ENCODE data around the gene NR1H2.

The NR1H2 gene

DNA sequence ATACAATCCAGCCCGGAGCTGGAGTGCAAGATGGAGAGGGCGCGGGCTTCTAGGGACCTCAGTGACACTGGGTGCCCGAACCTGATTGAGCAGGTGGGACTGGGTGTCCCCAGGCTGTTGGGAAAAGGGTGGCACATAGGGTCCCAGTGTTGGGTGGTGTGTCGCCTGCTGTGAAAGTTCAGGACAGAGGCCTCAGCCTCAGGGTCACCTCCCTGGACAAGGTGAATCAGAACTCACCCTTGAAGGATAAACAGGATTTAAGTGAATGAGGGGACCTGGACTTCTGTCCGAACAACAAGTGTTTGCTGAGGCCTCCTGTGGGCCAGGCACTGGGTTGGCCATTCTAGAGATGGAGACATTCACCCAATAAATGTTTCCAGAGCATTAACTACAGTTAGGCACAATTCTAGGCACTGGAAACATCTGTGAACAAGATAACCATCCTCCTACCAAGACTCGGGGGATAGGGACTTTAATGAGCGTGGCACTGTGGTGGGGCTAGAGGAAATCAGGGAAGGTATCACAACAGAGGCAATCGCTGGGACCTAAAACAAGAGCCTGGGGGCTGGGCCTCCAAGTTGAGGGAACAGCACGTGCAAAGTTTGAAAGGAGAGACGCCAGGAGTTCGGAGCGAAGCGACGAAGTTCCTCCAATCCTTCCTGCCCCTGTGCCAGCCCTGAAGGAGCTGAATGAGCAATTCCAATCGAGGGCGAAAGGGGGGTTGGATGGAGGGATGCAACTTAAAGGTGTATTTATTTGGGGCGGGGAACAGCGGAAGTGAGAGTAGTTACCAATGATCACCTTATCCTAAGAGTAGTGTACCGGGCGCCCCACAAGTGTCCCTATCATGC is 7.0 kb downstream of the NR1H2 start:
- Histone ChIP-seq H3K4me1 (ENCODE audit: low read length) (peaks cover 15% of the 10 kb centered on the region), H3K36me3 (replicated peaks; ENCODE audit: low read depth, low read length) (peaks cover 42% of the 10 kb centered on the region), H3K4me3 (ENCODE audit: low read length) (peak overlapping the region; percentile 97), H3K27me3 (ENCODE audit: low read depth, low read length) (no peaks in the 10 kb centered on the region), H3K9ac (ENCODE audit: low read length) (peak overlapping the region; percentile 66), H3K79me2 (ENCODE audit: low read length) (peaks cover 41% of the 10 kb centered on the region), H2AFZ (ENCODE audit: low read depth, low read length) (no peak overlapping the region), H3K9me3 (ENCODE audit: insufficient read depth, low read length) (no peaks in the 10 kb centered on the region), H3K4me2 (ENCODE audit: low read length) (peak overlapping the region; percentile 72), H3K27ac (ENCODE audit: low read length) (peak overlapping the region; percentile 50), H4K20me1 (ENCODE audit: insufficient read depth, low read length) (peaks cover 22% of the 10 kb centered on the region)
- TF ChIP-seq CTCF (IDR thresholded peaks at IDR 0.05; ENCODE audit: low read depth, low read length) (no peak), EZH2phosphoT487 (IDR thresholded peaks at IDR 0.05; ENCODE audit: low read depth) (no peak)

DNA sequence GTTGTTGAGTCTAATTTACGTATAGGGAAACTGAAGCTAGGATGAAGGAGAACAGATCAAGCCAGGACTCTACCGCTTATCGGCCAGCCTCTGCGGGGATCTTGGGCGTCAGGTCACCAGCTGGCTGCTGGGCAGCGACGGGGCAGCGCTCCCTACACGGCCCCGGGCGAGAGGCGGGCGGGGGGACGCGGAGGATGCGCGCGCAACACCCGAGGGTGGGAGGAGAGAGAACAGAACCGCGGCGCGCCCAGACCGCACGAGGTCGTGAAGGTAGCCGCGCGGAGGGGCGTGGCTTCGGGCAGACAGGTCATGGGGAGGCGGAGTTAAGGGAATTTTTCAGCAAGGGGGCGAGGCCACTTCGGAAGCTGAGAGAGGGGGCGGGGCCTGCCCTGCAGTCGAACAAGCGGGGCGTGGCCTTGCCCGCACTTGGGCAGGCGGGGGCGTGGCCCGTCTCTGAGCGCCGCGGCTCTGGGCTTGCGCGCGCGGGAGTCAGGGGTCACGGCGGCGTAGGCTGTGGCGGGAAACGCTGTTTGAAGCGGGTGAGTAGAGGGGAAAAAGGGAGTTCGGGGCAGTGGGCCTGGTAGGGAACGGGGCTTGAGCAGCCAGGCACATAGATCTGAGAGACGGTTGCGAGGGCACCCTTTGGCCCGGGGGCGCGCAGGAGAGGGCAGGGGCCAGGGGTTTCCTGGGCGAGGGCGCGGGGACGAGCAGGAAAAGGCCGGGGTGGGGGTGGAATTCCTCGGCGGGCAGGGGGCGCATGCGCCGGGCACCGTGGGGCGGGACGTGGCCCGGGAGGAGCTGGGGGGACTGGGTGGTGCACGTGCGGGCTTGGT is 7.8 kb downstream of the NR1H2 start, which contains the start of gene POLD1:
Gene POLD1, plus strand, starts transcription at position 496 of the 833 bp plus-strand sequence. CDS start 14,505 bp downstream, outside the sequence.
- H3K9ac ChIP-seq (ENCODE audit: low read length), result peak within 1 kb of the TSS; percentile 97
- H4K20me1 ChIP-seq (ENCODE audit: insufficient read depth, low read length), result peaks cover 22% of the 10 kb centered on the region
- no peaks in the 10 kb centered on the region for H3K27me3 ChIP-seq (ENCODE audit: low read depth, low read length)
- H3K27ac ChIP-seq (ENCODE audit: low read length), result peak within 1 kb of the TSS; percentile 71
- H3K36me3 ChIP-seq (replicated peaks; ENCODE audit: low read depth, low read length), result peaks cover 40% of the 10 kb centered on the region
- 0 out of 2 replicates have a peak within 1 kb of the TSS, but pooled peaks have one; percentile 12 for H2AFZ ChIP-seq (ENCODE audit: low read depth, low read length)
- no peaks in the 10 kb centered on the region for H3K9me3 ChIP-seq (ENCODE audit: insufficient read depth, low read length)
- TF ChIP-seq CTCF (IDR thresholded peaks at IDR 0.05; ENCODE audit: low read depth, low read length) (no peak), EZH2phosphoT487 (IDR thresholded peaks at IDR 0.05; ENCODE audit: low read depth) (no peak)
- H3K4me3 ChIP-seq (ENCODE audit: low read length), result peak within 1 kb of the TSS; percentile 97
- peak within 1 kb of the TSS; percentile 94 for H3K4me2 ChIP-seq (ENCODE audit: low read length)
- peaks cover 49% of the 10 kb centered on the region for H3K79me2 ChIP-seq (ENCODE audit: low read length)
- peaks cover 15% of the 10 kb centered on the region for H3K4me1 ChIP-seq (ENCODE audit: low read length)

DNA sequence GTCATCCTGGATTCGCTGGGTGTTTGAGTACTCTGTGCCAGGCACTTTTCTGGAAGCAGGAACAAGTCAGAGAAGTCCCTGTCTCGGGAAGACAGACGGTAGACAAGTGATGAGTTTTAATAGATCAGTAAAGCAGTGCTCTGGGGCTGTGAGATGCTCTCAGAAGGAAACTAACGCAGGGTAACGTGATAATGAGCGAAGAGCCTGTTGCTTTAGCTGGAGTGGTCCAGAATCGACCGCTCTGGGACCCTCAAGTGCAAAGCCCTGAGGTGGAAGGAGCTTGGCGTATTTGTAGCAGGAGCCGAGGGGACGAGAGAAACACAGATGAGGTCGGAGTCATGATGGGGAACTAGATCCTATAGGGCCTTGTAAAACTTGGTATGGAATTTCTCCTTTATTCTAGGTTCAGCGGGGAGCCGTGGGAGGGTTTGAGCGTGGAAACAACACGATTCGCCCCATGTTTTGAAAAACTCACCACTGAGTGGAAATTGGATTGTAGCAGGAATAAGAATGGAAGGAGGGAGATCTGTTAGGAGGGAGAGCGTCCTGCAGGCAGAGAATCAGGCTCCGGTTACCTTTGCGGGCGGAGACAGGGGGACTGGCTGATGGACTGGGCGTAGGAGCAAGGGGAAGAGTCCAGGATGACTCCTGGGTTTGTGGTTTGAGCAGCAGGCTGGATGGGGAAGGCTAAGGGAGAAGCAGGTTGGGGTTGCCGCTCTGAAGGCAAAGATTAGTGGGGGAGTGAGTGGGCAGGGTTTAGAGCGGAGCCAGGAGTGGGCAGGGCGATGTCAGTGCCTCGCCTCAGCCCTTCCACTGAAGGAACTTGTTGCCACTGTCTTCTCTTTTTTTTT is 8.7 kb downstream of the NR1H2 start:
- H3K27ac ChIP-seq (ENCODE audit: low read length), result peak overlapping the region; percentile 71
- H3K4me3 ChIP-seq (ENCODE audit: low read length), result peak overlapping the region; percentile 97
- peak overlapping the region; percentile 97 for H3K9ac ChIP-seq (ENCODE audit: low read length)
- peaks cover 57% of the 10 kb centered on the region for H3K79me2 ChIP-seq (ENCODE audit: low read length)
- H3K27me3 ChIP-seq (ENCODE audit: low read depth, low read length), result no peaks in the 10 kb centered on the region
- peaks cover 22% of the 10 kb centered on the region for H4K20me1 ChIP-seq (ENCODE audit: insufficient read depth, low read length)
- peaks cover 15% of the 10 kb centered on the region for H3K4me1 ChIP-seq (ENCODE audit: low read length)
- H2AFZ ChIP-seq (ENCODE audit: low read depth, low read length), result no peak overlapping the region
- no peaks in the 10 kb centered on the region for H3K9me3 ChIP-seq (ENCODE audit: insufficient read depth, low read length)
- TF ChIP-seq CTCF (IDR thresholded peaks at IDR 0.05; ENCODE audit: low read depth, low read length) (no peak), EZH2phosphoT487 (IDR thresholded peaks at IDR 0.05; ENCODE audit: low read depth) (no peak)
- H3K36me3 ChIP-seq (replicated peaks; ENCODE audit: low read depth, low read length), result peaks cover 35% of the 10 kb centered on the region
- H3K4me2 ChIP-seq (ENCODE audit: low read length), result peak overlapping the region; percentile 94
